HG02943 (cell line): ENCODE data around the gene RNASE11.
"Not testable (repeated sequence)": the region's sequence is repeated elsewhere in the genome, so short reads cannot be mapped to it uniquely, and the experiment has no call there.

Experiments used
- ATAC-seq: cut with Tn5 transposase; IDR thresholded peaks from one replicate; pipeline ENCODE4 v1.9.1; 2021; ENCODE audit warnings: mild to moderate bottlenecking, low read depth, moderate library complexity; ENCODE audit not compliant: unreplicated experiment

The RNASE11 gene

GRCh38 chr14:20583142-20583541, 4.7 kb downstream of the RNASE11 start:
- ATAC-seq, result no peak

- no peak for ATAC-seq
Measured at GRCh38 chr14:20580242-20580641, 7.6 kb downstream of the RNASE11 start.

DNA sequence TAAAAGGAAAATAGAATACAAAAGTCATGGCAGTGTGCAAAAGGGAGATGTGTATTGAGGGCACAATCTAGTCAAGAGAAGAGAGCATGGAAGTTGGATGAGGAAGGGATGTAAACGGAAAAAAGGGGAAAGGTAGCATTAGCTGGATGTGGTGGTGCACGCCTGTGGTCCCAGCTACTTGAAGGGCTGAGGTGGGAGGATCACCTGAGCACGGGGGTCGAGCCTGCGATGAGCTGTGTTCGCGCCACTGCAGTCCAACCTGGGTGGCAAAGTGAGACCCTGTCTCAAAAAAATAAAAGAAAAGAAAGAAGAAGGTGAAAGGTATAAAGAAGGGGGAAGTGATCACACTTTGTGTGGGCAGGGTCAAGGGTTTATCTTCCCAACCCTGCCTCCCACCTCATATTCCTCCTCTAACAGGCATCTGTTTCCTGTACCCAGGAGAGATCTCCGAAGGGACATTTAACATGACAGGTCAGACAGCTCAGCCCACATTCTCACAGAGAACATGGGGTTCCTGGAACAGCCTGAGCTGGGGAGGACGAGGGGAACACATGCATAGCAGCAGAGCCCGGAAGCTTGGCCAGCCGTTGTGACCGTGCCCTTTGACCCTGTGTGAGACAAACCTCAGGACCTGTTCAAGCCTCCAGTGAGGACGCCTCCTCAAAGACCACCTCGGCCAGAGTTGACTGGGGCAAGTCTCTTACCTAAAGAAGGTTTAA, 8.9 kb downstream of the RNASE11 start:
- ATAC-seq, result no peak

- no peak for ATAC-seq
Measured at GRCh38 chr14:20578325-20578724, 9.5 kb downstream of the RNASE11 start.

GRCh38 chr14:20572382-20572990, 15.3 kb downstream of the RNASE11 start:
- ATAC-seq, result not testable (repeated sequence)

- not testable (repeated sequence) for ATAC-seq
Measured at GRCh38 chr14:20570720-20571119, 17.1 kb downstream of the RNASE11 start.

DNA sequence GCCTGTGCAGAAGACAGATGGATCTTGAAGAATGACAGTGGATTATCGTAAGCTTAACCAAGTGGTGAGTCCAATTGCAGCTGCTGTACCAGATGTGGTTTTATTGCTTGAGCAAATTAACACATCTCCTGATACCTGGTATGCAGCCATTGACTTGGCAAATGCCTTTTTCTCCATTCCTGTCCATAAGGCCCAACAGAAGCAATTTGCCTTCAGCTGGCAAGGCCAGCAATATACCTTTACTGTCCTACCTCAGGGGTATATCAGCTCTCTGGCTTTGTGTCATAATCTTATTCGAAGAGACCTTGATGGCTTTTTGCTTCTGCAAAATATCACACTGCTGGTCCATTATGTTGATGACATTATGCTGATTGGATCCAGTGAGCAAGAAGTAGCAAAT, 17.9 kb downstream of the RNASE11 start:
- ATAC-seq, result not testable (repeated sequence)

GRCh38 chr14:20569066-20569465, 18.7 kb downstream of the RNASE11 start:
- ATAC-seq, result no peak

GRCh38 chr14:20568393-20568792, 19.4 kb downstream of the RNASE11 start:
- ATAC-seq, result no peak

DNA sequence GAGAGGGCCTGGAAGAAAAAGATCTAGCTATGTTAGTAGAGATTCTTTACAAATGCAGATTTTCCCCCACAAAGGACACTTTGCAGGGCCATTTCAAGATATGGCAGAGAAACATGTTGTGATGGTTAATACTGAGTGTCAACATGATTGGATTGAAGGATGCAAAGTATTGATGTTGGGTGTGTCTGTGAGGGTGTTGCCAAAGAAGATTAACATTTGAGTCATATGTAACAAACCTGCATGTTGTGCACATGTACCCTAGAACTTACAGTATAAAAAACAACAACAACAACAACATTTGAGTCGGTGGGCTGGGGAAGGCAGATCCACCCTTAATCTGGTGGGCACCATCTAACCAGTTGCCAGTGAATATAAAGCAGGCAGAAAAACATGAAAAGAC, 20.6 kb downstream of the RNASE11 start:
- not testable (repeated sequence) for ATAC-seq

DNA sequence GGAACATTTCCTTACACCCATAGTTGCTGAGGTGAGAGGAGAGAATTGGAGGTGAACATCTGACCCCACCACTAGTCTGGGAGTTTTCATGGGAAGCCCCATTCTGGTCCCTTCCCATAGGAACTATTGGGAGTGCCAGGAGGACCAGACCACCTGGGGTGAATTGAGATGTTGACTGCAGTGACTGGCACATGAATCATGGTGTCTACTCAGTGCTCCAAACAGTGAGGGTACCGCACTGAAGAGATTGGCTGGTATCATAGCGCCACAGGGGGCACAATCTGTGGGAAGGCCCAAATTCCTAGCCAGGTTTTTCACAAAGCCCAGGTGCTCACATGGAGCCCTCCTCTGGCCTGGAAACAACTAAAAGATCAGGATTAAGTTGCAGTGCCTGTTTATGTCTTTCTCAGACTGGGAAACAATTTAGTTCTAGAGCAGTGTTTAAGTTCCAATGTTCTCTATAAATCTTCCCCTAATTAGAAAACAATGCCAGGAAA, 23.3 kb downstream of the RNASE11 start:
- ATAC-seq, result no peak

GRCh38 chr14:20563971-20564370, 23.8 kb downstream of the RNASE11 start:
- ATAC-seq, result no peak

GRCh38 chr14:20560961-20561360, 26.8 kb downstream of the RNASE11 start, which contains the start of gene RNASE9:
Gene RNASE9 (minus strand): TSS chr14:20561047.
- ATAC-seq, result no peak

- no peak for ATAC-seq
Measured at GRCh38 chr14:20559461-20559904, 28.3 kb downstream of the RNASE11 start.

GRCh38 chr14:20557212-20557542, 30.6 kb downstream of the RNASE11 start:
- ATAC-seq, result no peak

DNA sequence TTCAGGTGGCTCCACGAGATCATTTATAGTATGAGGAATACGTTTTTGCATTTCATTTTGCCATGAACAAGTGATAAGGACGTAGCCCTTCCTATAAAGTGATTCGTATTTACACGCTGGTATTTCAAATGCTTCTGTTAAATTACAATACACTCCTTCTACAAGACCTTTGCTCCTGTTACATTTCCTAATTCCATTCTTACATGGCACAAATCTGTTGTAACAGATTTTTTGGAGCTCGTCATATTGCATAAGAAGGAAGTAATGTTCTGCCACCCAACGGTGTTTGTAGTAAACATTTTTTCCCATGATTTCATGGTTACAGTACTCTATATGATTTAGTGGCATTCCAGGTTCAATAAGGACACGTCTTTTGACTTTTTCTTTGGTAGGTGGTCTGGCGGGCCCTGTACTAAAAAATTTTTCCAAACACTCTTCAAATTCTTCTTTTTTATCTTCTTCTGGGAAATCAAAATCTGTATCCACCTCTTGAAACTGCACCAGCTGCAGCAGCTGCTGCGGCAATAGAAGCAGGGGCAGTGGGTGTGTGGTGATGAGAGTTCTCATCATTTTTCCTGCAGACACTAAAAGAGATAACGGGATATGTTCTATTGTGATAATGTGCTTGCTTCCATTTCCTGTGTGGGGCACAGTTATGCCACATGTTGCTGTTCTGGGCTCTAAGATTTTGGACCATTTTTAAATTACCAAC, 31.1 kb downstream of the RNASE11 start:
- no peak for ATAC-seq

- no peak for ATAC-seq
Measured at GRCh38 chr14:20555845-20556244, 32.0 kb downstream of the RNASE11 start.

- ATAC-seq, result no peak
Measured at GRCh38 chr14:20553024-20553423, 34.8 kb downstream of the RNASE11 start.

DNA sequence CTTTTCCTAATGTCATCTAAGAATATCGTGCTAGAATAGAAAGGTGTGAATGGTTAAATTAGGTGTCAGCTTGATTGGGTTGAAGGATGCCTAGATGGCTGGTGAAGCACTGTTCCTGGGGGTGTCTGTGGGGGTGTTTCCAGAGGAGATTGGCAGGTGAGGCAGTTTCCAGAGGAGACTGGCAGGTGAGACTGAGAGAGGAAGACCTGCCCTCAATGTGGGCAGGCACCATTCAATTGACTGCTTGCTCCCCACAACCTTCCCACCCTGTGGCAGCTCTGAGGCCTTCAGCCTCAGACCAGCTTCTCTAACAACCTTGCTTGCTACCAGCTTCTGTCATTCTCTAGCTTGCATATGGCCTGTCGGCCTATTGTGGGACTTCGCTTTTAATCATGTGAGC, 36.2 kb downstream of the RNASE11 start:
- no peak for ATAC-seq

DNA sequence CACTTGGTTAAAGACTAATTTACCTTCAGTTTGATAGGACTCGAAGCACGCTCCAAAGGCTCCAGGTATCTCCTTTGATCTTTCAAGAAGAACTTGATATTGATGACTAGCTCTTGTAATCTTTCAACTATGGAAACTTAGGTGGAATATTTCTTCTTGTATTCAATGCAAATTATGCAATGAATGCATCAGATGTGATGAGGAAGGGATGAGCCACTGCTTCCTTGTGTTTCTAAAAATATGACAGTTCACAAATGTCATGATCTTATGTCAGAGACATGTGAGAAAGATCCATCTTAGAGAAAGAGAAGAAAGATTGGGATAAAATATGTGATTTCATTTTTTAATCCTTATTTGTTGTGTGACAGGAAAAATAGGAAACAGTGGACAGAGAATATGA, 36.9 kb downstream of the RNASE11 start:
- no peak for ATAC-seq

DNA sequence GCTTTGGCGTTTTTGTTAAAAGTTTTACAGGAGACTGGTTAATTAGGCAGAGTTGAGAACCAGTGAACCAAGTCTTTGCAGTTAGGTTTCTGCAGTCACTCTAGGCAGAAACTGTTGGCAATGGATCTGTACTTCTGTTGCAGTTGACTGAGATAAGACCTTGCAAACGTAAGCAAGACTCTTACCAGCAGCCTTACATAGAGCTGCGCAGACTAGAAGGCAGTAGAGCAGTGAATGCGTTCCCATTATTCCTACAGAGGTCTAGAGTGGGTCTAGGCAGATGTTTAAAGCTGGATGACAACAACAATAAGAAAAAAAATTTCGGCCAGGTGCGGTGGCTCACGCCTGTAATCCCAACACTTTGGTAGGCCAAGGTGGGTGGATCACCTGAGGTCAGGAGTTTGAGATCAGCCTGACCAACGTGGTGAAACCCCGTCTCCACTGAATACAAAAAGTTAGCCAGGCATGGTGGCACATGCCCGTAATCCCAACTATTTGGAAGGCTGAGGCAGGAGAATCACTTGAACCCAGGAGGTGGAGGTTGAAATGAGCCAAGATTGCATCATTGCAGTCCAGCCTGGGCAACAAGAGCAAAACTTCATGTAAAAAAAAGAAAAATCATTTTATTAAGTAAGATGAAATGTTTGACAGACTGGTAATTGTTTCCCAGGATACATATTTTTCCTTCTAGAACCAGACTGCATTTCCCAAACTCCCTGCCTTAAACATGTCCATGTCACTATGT, 39.2 kb downstream of the RNASE11 start:
- no peak for ATAC-seq
